Measurements from ENCODE around the gene MTHFS.

Gene MTHFS

GRCh38 chr15:79811406-79812405 is 85.1 kb downstream of the MTHFS start:
- no peak for DNase-seq

DNA sequence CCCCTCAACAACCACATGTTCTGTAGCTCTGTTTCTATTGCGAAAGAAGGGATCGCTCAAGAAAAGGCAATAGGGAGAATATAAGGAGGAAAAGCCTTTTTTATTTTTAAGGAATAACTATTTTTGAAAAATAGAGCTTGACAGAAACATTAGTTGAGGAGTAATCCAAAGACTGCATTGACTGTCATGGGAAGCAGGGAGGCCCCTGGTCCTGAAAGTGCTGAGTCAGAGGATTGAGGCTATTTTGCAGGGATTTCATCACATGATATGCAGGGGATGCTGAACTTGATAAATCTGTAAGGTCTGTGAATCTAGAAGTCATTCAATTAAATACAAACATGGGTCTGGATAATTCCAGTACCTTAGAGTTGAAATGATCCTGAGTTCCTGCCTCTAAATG is 92.0 kb downstream of the MTHFS start:
- no peak for DNase-seq

DNA sequence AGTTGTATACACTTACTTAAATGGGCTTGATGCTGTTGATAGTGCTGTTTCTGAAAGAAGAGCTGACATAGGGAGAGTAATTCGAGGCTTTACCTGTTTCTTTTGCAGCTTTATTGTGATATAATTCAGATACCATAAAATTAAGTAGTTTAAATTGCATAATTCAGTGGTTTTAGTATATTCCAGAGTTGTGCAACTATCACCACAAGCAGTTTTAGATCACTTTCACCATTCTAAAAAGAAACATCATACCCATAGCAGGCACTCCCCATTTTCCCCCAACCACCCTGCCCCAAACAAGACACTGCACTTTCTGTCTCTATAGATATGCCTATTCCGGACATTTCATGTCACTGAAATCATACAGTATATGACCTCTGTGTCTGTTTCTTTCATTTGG is 98.5 kb downstream of the MTHFS start:
- no peak for DNase-seq
